ENCODE results near the gene RBMS1. TPM values are rescaled to one million over a fixed set of nuclear protein-coding genes. Genes with fewer than 3 reads are reported as not detected.
A peak's percentile ranks its signal among the peaks of the same experiment; 100 is the strongest.

Gene RBMS1
- total RNA-seq, 4 donors from 2014 or later = 86.0 to 110 (median 91.5) TPM

- H3K27ac ChIP-seq = peak overlapping the region in 2 of 4 donors; percentile 30 to 68
- peaks cover 4 to 89% (median 19%) of the 10 kb centered on the region in 3 donors for H3K4me1 ChIP-seq
- 100% methylated on average over 1 to 4 of the region's 4 CpGs for WGBS, 2 donors (ENCODE audit: low coverage in 1 of 2)
- H3K36me3 ChIP-seq = no peaks in the 10 kb centered on the region
- no peak for ATAC-seq
- H3K27me3 ChIP-seq = no peaks in the 10 kb centered on the region
- TF ChIP-seq POLR2A (IDR thresholded peaks at IDR 0.05) (no peak), CTCF (IDR thresholded peaks at IDR 0.05) (no peak), EP300 (IDR thresholded peaks at IDR 0.05) (no peak), POLR2AphosphoS5 (IDR thresholded peaks at IDR 0.05) (no peak)
- no peaks in the 10 kb centered on the region for H3K9me3 ChIP-seq
- no peak overlapping the region for H3K4me3 ChIP-seq
These were observed 33.3 kb downstream of the RBMS1 start for GRCh38 chr2:160460333-160460731.

- no peak for TF ChIP-seq CTCF (IDR thresholded peaks at IDR 0.05)
- no peak for TF ChIP-seq POLR2A (IDR thresholded peaks at IDR 0.05)
- TF ChIP-seq POLR2AphosphoS5 (IDR thresholded peaks at IDR 0.05) = no peak
- no peak for TF ChIP-seq EP300 (IDR thresholded peaks at IDR 0.05)
- Histone ChIP-seq H3K9me3 (no peaks in the 10 kb centered on the region), H3K4me3 (no peak overlapping the region), H3K27ac (peak overlapping the region in 3 of 4 donors; percentile 30 to 68 (median 61)), H3K36me3 (no peaks in the 10 kb centered on the region), H3K27me3 (no peaks in the 10 kb centered on the region), H3K4me1 (peaks cover 8 to 89% (median 19%) of the 10 kb centered on the region in 3 donors)
- 29 to 31% methylated on average over 1 of the region's 1 CpG for WGBS, 2 donors (ENCODE audit: low coverage in 1 of 2)
- ATAC-seq = no peak
These were observed 33.9 kb downstream of the RBMS1 start for GRCh38 chr2:160459538-160460332.

- H3K4me1 ChIP-seq = peaks cover 15 to 88% (median 19%) of the 10 kb centered on the region in 3 donors
- no peak for ATAC-seq
- no peaks in the 10 kb centered on the region for H3K36me3 ChIP-seq
- no peak overlapping the region for H3K4me3 ChIP-seq
- 15 to 41% methylated on average over 8 to 9 of the region's 10 CpGs for WGBS, 2 donors (ENCODE audit: low coverage in 1 of 2)
- no peaks in the 10 kb centered on the region for H3K9me3 ChIP-seq
- no peak for TF ChIP-seq CTCF (IDR thresholded peaks at IDR 0.05)
- TF ChIP-seq EP300 (IDR thresholded peaks at IDR 0.05) = no peak
- peak; percentile 30 for TF ChIP-seq POLR2AphosphoS5 (IDR thresholded peaks at IDR 0.05)
- TF ChIP-seq POLR2A (IDR thresholded peaks at IDR 0.05) = no peak
- peak overlapping the region in 3 of 4 donors; percentile 61 to 68 (median 66) for H3K27ac ChIP-seq
- H3K27me3 ChIP-seq = no peaks in the 10 kb centered on the region
These were observed 34.7 kb downstream of the RBMS1 start for GRCh38 chr2:160458718-160459453.

- 87 to 91% methylated on average over 5 of the region's 5 CpGs for WGBS, 2 donors (ENCODE audit: low coverage in 1 of 2)
- TF ChIP-seq EP300 (IDR thresholded peaks at IDR 0.05) (no peak), CTCF (IDR thresholded peaks at IDR 0.05) (no peak), POLR2AphosphoS5 (IDR thresholded peaks at IDR 0.05) (no peak), POLR2A (IDR thresholded peaks at IDR 0.05) (no peak)
- Histone ChIP-seq H3K27me3 (no peaks in the 10 kb centered on the region), H3K36me3 (no peaks in the 10 kb centered on the region), H3K9me3 (no peaks in the 10 kb centered on the region), H3K4me1 (peaks cover 15 to 86% (median 15%) of the 10 kb centered on the region in 3 donors), H3K4me3 (no peak overlapping the region), H3K27ac (peak overlapping the region in 2 of 4 donors; percentile 6 to 61)
- no peak for ATAC-seq
These were observed 36.0 kb downstream of the RBMS1 start for GRCh38 chr2:160457588-160457987.

All from gastroesophageal sphincter (tissue), 4 donors.